Activated CD4-positive, CD25-positive, alpha-beta regulatory T cell treated with anti-CD3 and anti-CD28 coated beads, Interleukin-2, amount 50 U/mL, for 72 hours (primary cell): Measurements from ENCODE around the gene ZDHHC17.
"Not testable (repeated sequence)": the region's sequence is repeated elsewhere in the genome, so short reads cannot be mapped to it uniquely, and the experiment has no call there.

Source experiments
- DNase-seq: peaks from one replicate; pipeline ENCODE4 v3.0.0; 2021

ZDHHC17 gene

DNA sequence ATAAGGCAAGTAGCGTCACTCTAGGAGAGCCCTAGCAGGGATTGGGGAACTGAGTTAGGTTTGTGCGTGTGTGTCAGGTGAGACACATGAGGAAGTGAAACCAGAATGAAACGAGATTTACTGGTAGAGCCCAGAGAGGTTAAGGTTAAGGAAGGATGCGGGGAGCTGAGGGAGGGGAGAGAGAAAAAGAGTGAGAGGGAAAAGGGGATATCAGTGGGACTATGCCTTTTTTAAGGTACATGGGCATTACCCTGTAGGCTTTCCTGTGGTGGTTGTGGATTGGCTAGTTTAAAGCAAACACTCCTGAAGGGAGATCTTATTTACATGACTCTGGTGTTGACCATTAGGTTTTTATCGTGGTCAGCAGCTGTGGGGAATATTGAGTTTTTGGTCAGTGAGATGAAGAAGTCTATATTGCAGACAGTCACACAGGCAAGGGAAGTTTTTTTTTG is 13.9 kb downstream of the ZDHHC17 start:
- no peak for DNase-seq

DNA sequence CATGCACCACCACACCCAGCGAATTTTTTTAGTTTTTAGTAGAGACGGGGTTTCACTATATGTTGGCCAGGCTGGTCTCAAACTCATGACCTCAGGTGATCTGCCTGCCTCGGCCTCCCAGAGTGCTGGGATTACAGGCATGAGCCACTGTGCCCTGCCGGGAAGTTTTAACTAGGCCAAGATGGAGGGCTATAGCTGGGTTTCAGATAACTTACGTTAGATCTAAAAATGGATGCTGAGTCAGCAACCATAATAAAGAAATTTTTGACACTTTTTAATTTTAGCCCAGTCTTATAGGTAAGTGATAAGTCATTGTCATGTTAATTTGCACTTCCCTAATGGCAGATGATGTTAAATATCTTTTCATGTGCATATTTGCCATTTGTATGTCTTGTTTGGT is 14.4 kb downstream of the ZDHHC17 start:
- DNase-seq: no peak

DNA sequence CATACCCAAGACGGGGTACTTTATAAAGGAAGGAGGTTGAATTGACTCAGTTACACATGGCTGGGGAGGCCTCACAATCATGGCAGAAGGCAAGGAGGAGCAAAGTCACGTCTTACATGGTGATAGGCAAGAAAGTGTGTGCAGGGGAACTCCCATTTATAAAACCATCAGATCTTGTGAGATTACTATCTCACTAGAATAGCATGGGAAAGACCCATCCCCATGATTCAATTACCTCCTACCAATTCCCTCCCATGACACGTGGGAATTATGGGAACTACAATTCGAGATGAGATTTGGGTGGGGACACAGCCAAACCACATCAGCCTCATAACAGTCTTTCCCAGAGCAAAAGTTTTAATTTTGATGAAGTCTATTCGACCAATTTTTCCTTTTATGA is 15.4 kb downstream of the ZDHHC17 start:
- not testable (repeated sequence) for DNase-seq

DNA sequence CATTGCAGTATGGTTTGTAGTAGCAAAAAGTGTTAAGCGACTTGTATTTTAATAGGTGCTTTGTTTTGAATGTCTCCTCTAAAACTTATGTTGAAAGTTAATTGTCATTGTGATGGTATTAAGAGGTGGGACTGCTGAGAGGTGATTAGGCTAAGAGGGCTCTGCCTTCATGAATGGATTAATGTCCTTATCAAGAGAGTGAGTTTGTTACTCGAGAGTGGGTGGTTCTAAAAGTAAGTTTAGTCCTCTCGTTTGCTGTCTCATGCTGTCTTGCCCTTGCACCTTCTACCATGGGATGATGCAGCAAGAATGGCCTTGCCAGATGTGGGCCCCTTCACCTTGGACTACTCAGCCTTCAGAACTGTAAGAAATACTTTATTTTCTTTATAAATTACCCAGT is 17.4 kb downstream of the ZDHHC17 start:
- no peak for DNase-seq

DNA sequence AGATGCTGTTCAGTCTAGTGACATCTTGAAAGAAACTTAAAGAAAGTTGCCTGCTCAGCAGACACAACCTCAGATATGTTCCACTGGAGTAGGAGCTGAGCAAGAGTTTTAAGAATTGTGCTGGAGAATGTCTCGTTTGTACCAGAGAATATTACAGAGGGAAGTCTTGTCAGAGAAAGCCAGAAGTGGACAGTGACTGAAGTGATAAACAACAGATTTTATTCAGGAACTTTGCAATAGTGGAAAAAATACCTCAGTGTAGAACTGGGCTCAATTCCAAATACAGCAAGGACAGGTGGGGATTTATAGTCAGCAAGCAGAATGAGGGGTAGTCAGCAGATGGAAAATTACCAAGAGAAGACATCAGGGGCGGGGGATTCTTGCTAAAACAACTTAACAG is 18.6 kb downstream of the ZDHHC17 start:
- DNase-seq: no peak

DNA sequence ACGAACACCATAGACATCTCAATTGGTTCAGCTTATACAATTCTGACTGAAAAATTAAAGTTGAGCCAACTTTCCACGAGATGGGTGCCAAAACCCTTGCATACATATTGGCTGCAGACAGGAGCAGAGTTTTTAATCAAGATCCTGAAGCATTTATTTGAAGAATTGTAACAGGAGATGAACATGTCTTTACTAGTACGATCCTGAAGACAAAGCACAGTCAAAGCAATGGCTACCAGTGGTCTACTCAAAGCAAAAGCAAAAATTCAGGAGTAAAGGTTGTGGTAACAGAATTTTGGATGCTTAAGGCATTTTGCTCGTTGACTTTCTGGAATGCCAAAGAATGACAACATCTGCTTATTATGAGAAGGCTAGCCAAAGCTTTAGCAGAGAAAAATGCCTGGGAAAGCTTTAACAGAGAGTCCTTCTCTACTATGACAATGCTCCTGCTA is 20.7 kb downstream of the ZDHHC17 start:
- DNase-seq: no peak

DNA sequence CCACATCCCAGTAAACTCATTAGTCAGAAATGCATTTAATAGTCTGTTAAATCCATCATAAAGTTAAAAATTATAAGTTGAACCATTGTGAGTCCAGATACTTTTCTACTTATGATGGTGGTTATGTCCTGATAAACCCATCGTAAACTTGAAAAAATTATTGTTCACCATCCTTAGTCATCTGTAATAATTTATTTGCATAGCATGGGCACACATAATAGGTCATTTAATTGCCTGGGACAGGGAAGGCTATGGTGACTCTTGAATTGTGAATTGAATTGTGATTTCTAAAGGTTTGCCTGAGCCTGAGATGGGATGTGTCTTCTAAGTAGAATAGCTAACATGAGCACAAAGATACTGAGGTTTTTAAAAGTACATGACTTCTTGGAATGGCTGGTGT is 21.5 kb downstream of the ZDHHC17 start:
- no peak for DNase-seq

DNA sequence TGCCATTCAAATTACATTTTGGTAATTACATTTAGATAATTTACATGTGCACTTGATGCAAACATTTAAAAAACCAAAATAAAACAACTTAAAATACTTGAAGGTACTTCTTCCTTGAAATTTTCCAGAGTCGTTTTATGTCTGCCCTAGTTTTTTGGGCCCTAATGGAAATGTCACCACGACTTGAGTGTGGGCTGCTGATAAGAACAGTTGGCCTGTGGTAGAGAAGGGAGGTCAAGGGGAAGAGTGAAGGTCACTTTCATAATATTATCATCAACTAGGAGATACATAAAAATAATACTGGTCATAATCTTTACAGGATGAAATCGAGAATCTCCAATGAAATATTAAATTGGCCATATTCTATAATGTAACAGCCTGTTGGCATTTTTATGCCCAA is 23.1 kb downstream of the ZDHHC17 start:
- DNase-seq: no peak

DNA sequence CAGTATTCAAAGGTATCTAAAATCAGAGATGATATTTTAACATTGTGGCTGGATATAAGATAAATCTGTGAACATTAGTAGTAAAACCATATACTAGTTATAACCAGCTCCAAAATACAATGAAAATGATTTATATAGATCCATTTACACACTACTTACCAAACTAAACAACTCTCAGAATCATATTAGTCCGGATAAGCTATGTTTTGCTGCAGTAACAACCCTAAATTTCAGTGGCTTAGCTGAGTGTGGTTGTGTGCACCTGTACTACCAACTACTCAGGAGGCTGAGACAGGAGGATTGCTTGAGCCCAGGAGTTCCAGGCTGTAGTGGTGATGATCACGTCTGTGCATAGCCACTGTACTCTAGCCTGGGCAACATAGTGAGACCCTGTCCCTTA is 23.8 kb downstream of the ZDHHC17 start:
- no peak for DNase-seq

DNA sequence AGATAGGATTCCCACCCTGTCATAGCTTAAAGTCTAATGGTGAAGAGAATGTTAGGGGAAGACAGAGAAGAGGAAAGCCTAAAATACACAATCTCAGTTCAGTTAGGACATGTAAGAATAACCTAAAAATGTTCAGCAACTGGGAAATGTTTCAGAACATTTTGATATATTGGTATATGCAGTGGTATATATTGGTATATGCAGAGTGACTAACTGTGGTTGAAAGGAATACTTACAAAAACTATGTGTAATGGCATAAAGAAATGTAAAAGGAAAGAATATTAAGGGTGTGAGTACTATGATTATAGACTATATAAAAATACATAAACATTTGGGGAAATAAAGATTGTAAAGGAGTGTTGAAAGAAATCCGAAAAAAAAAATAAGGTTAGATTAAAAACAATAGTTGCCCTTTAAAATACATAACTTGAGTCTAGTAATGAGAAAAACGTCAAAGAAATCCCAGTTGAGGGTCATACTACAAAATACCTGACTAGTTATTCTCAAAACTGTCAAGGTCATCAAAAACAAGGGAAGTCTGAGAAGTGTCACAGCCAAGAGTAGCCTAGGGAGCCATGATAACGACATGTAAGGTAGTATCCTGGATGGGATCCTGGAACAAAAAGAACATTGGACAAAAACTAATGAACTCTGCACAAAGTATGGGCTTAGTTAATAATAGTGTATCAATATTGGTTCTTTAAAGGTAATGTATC is 25.6 kb downstream of the ZDHHC17 start:
- no peak for DNase-seq

DNA sequence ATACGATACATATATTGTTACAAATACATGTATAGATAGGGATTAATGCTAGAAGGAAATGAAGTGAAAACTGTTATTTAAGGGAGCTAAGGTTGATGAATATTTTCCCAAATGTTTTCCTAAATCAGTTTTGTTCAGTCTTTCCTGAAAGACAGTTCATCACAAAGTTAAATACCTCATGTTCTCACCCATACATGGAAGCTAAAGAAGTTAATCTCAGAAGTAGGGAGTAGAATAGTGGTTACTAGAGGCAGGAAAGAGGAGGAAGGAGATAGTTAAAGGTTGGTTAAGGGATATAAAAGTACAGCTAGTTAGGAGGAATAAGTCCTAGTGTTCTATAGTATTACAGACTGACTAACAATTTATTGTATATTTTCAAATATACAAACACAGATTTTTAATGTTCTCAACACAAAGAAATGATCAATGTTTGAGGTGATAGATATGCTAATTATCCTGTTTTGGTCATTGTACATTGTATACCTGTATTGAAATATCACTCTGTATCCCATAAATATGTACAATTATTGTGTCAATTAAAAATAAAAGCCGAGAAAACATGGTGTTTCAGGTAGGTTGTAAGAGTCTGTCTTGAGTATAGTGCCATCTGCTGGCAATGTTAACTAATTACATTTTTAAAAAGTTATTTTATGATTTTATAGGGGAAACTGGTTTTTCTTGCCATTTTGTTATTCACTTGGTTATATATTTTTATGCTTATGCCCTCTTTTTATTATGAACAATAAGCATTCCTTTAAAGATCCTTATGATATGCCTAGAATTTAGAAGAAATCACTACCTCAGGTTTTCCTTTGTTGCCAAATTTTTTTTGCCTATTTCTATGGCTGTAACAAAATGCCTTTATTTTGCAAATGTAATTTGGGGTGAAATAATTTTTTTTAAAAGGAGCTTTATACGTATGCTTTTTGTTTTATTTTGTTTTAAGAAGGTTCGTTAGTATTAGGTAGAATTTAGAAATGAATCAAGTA is 26.9 kb downstream of the ZDHHC17 start:
- no peak for DNase-seq

DNA sequence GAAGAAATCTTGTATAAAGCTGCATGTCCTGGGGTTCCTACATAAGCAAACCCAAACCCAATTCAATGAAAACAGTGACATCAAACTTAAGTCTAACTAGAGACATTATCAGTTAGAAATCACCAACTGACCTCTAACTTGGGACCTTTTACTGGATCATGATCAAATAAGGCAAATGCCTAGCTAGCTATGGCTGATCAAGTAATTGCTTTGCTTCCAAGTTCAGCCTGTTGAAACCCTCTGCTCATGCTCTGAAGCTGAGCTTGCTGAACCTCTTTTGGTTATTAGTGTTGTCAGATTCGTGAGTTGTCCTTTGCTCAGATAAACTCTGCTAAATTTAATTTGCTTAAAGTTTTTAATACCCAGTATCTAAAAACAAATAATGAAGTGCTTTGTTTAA is 28.9 kb downstream of the ZDHHC17 start:
- DNase-seq: no peak

DNA sequence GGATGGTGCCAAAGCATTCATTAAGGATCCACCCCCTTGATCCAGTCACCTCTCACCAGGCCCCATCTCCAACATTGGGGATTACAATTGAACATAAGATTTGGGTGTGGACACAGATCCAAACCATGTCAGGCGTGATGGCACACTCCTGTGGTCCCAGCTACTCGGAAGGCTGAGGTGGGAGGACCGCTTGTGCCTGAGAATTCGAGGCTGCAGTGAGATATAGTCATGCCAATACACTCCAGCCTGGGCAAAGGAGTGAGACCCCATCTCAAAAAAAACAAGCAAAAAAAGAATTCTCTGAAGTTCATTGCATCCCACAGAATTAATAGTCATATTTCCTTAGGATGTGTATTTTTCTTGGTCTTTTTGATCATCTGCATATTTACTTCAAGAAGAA is 34.9 kb downstream of the ZDHHC17 start:
- DNase-seq: no peak

DNA sequence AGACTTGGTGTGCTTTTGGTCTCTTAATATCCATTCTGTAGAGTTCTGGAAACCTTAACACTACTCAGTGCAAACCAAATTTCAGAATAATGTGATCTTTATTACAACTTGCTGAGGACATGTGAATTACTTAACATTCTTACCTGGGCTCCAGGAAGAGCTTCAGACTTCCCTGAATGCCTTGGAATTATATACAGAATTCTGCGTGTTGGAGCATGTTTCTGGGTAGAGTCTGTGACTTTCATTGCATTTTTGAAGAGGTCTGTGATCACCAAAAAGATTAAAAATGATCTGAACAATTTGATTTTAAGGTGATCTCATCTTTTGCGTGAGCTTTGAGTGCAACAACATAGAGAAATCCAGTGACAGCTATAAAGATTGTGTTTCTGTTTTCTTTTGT is 35.4 kb downstream of the ZDHHC17 start:
- DNase-seq: no peak

DNA sequence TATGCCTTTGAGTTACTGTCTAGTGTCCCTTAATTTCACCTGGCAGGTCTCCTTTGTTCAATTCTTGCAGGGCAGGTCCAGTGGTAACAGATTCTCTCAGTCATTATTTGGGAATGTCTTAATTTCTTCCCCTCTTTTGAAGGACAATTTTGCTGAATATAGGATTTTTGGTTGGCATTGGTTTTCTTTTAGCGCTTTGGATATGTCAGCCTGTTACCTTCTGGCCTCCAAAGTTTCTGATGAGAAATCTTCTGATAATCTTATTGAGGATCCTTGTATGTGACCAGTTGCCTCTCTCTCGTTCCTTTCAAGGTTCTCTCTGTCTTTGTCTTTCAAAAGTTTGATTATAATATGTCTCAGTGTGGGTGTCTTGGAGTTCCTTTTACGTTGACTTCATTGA is 38.1 kb downstream of the ZDHHC17 start:
- no peak for DNase-seq

DNA sequence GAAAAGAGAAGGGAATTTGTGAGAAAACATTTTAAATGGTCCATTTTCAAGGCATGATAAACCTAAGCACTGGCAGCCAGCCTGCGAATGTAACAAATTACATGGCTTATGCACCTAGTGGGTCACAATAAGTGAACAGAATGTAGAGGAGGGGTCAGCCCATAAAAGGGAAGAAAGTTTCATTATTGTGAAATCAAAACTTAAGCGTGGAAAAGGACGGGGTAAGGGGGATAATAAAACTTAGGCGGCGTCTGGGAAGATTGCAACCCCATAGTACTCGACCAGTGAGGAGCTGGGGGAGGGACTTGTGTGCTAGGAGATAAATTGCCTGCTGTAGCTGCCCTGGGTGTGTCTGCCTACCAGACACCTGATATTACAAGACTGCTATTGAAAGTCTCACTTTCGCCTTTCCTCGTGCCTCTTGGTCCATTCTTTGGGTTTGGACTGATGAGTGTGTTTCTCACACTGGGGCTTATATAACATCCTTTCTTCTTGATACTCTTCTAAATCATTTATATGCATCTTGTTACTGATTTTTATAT is 40.6 kb downstream of the ZDHHC17 start:
- DNase-seq: no peak

DNA sequence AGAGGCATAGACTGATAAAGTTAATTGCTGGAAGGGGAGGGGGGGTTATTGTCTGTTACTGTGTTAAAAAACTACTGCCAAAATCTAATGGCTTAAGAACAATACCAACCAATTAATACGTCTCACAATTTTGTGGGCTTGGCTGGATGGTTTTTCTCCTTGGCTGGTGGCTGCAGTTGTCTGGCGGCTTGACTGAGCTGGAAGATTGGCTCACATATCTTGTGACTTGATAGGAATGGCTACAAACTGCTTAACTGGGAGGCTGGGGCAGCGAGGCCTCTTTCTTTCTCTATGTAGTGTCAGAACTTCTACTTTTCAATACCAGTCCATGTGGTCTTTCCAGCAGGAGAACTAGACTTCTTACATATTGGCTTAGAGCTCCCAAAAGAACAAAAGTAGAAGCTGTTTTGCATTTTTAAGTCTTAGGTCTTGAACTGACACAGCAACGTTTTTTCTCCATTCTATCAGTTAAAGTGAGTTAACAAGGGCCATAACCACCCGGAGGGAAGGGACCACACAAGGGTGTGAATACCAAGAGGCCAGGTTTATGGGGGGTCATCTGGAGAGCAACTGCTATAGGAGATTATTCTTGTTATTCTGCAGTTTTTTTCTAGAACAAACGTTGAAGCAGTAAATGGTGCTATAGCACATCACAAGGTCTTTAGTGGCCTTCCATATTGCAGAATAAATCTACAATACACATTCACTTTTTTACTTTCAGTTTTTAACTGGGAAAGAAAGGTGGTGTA is 46.9 kb downstream of the ZDHHC17 start:
- DNase-seq: no peak

DNA sequence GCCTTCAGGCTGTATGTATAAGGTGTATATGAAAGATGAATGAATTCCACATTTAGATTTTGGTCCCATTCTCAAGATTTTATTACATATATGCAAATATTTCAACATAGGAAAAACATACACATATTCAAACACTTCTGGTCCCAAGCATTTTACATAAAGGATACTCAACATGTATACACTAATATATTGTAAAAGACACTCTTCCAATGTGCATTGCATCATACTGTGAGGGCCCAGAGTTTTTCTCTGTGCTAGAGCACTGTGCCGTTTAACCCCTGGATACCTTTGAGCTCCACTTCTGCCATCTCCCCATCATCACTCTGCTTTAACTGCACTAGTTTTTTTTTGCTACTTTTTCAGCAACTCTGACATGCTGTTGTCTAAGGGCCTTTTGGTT is 48.1 kb downstream of the ZDHHC17 start:
- DNase-seq: no peak

DNA sequence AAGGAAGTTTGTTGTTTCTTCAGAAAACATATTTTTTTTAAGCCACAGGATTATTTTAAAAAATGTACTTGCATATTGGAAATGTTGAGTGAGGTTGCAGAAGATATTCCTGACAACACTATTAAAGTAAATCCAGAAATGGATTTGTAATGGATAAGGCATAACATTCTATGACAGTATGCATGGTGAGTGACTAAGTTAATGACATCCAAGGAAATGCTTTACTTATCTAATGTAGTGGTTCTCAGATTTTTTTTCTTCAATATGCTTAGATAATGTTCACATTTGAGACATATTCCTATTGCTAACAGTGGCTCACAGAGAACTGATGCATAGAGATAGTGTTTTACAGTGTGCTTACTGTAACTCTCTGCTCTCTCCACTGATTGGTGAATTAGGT is 49.4 kb downstream of the ZDHHC17 start:
- DNase-seq: no peak

DNA sequence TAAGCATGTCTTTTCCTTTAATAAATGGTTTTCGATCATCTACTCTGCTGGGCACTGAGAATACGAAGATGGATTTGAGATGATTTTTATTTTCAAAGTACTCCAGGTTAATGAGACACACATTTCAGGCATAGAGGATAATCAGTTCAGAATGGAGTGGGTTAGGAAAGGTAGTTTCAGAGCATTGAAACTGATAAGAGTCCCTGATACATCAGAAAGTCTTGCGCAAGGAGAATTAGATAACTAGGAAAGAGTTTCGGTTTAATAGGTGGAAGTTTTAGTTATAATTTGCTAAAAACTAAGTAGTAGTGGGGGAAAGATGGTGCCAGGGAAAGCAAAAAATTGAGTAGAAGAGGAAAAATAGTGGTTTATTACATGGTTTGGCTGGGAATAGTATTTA is 50.1 kb downstream of the ZDHHC17 start:
- no peak for DNase-seq

DNA sequence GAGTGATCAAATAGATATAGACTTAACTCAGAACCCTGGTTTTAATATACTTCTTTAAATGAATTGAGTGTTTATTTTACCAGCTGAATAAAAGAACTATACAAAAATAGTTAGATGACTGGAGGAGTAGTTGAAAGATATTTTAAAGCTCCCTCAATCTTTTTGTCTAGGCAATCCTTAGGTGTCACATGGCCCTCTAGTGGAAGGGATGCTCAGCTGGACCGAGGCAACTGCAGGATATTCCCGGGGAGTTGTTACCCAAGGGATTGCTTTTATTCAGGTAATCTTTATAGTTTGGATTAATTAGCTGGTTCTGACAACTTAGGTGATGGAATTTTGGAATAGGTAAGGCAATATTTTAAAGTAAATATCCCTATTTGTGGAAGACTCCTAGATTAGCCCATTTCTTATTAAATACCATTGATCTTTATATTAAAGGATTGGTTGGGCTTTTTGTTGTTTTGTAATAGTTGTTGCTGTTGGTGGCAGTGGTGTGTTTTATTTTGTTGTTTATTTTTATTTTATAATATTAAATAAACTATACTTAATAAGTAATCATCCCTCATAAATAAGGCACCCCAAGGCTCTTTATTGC is 57.1 kb downstream of the ZDHHC17 start:
- DNase-seq: no peak

DNA sequence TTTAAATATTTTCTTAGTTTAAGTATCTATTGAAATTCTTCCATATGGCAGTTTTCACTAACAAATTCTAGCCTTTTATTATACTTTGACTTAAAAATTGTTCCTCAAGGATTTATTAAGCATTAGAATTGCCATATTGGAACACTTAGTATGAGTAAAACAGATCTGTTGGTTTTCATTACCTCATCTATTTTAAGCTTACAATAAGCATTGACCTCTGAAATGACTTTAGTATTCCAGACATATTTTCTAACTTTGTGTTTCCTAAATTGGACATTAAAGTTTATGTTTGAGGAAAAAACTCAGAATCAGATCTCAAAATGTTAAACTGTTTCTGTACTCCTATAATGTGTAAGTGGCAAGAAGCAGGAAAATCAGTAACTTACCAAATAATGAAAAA is 66.5 kb downstream of the ZDHHC17 start:
- no peak for DNase-seq

DNA sequence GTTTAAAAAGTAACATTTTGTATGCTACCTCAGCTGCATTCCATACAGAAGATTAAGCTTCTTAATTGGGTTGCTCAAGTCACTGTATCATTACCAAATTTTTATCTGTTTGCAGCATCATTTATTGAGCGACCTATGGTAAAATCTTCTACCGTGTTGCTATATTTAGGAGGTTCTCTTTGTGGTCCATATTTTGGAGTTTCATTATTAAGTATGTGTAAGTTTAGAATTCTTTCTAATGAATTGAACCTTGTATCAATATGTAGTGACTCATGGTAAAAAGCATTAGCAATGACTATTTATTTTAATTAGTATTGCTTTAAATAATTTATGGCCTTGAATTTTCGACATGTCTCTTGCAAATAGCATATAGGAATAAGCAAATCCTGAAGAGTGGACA is 72.7 kb downstream of the ZDHHC17 start:
- DNase-seq: no peak
